ENCODE data around the gene GOLT1A. TPM values are rescaled to one million over a fixed set of nuclear protein-coding genes. Genes with fewer than 3 reads are reported as not detected.

GOLT1A gene
- total RNA-seq, 1 experiment from 2014 or later = not detected

DNA sequence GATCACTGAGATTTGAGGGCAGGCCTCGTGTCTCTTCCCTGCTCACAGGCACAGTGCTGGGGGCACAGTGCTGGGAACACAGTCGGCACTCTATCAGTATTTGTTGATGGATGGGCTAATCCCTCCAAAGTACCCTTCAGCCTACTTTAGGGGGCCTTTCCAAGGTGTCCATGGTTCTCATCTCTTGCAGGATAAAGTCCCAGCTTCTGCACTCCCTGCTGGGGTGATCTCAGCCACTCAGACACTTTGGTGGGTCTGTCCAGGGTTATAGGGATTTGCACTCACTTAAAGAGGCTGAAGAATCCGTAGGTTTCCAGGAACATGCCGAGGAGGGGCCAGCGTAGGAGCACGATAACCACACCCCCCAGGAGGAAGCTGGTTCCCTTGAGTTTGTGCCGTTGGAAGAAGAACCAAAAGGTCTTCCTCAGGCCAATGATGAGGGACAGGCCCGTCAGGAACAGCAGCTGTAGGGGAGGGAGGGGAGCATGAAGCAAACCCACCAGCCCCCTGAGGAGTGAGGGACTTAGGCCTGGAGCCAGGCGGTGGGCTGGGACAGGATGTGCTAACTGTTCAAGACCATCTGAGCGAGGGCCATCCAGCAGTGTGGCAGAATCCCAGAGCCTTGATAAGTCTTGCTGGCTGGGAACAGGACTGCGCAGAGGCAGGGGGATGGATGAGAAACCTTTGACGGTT lies 12.3 kb downstream of the GOLT1A start:
- CTCF ChIA-PET = no interaction called here
- Histone ChIP-seq H3K4me1 (ENCODE audit: insufficient read depth, low read length, poor library complexity, severe bottlenecking) (no peaks in the 10 kb centered on the region), H3K27ac (ENCODE audit: low read depth, low read length, poor library complexity, severe bottlenecking) (no peak overlapping the region), H3K36me3 (ENCODE audit: insufficient read depth, low read length, poor library complexity, severe bottlenecking) (no peaks in the 10 kb centered on the region), H3K9me3 (ENCODE audit: low read depth, low read length, poor library complexity, severe bottlenecking) (no peaks in the 10 kb centered on the region), H3K27me3 (replicated peaks; ENCODE audit: insufficient read depth, low read depth, low read length, poor library complexity) (peaks cover 16% of the 10 kb centered on the region), H3K4me3 (ENCODE audit: low read depth, low read length, poor library complexity, severe bottlenecking) (no peak overlapping the region)
- DNase-seq (ENCODE audit: low spot score) = no peak
- POLR2A ChIA-PET (ENCODE audit: low non-redundant PET) = no interaction called here
- TF ChIP-seq EZH2 (IDR thresholded peaks at IDR 0.05; ENCODE audit: borderline replicate concordance, low read depth, low read length, poor library complexity, severe bottlenecking) = no peak
- TF ChIP-seq, protein P1, sequence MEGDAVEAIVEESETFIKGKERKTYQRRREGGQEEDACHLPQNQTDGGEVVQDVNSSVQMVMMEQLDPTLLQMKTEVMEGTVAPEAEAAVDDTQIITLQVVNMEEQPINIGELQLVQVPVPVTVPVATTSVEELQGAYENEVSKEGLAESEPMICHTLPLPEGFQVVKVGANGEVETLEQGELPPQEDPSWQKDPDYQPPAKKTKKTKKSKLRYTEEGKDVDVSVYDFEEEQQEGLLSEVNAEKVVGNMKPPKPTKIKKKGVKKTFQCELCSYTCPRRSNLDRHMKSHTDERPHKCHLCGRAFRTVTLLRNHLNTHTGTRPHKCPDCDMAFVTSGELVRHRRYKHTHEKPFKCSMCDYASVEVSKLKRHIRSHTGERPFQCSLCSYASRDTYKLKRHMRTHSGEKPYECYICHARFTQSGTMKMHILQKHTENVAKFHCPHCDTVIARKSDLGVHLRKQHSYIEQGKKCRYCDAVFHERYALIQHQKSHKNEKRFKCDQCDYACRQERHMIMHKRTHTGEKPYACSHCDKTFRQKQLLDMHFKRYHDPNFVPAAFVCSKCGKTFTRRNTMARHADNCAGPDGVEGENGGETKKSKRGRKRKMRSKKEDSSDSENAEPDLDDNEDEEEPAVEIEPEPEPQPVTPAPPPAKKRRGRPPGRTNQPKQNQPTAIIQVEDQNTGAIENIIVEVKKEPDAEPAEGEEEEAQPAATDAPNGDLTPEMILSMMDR (conservative IDR thresholded peaks at IDR 0.05; ENCODE audit: low read depth, low read length) = no peak
- intact Hi-C loops (cut with micrococcal nuclease; ENCODE audit: unreplicated experiment) = no loop called here
- no TSS peak for BruUV-seq (replicated peaks)

DNA sequence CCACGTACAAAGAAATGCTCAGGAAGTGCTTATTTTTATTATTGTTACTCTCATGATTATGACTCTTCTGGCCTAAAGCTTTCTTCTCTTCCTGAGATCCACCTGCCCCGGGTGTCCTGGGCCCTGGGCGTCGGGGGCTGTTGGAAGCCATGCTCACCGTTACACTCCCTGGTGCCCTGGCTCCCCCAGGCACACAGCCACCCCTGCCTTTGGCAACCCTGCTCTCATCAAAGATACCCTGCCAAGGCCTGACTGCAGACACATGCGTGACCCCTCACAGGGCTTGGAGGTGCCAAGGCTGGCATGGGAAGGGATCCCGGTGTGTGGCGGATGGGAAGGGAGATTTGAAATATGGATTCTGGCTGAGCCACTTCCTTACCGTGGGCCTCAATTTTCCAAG lies 14.2 kb downstream of the GOLT1A start:
- TF ChIP-seq, protein P1 (conservative IDR thresholded peaks at IDR 0.05; ENCODE audit: low read depth, low read length) = no peak
- no peak for TF ChIP-seq EZH2 (IDR thresholded peaks at IDR 0.05; ENCODE audit: borderline replicate concordance, low read depth, low read length, poor library complexity, severe bottlenecking)
- Histone ChIP-seq H3K36me3 (ENCODE audit: insufficient read depth, low read length, poor library complexity, severe bottlenecking) (no peaks in the 10 kb centered on the region), H3K4me1 (ENCODE audit: insufficient read depth, low read length, poor library complexity, severe bottlenecking) (no peaks in the 10 kb centered on the region), H3K9me3 (ENCODE audit: low read depth, low read length, poor library complexity, severe bottlenecking) (no peaks in the 10 kb centered on the region), H3K27ac (ENCODE audit: low read depth, low read length, poor library complexity, severe bottlenecking) (no peak overlapping the region), H3K27me3 (replicated peaks; ENCODE audit: insufficient read depth, low read depth, low read length, poor library complexity) (peaks cover 6% of the 10 kb centered on the region), H3K4me3 (ENCODE audit: low read depth, low read length, poor library complexity, severe bottlenecking) (no peak overlapping the region)
- BruUV-seq (replicated peaks) = no TSS peak
- ChIA-PET CTCF (no interaction called here), POLR2A (ENCODE audit: low non-redundant PET) (no interaction called here)
- intact Hi-C loops (cut with micrococcal nuclease; ENCODE audit: unreplicated experiment) = no loop called here
- no peak for DNase-seq (ENCODE audit: low spot score)

DNA sequence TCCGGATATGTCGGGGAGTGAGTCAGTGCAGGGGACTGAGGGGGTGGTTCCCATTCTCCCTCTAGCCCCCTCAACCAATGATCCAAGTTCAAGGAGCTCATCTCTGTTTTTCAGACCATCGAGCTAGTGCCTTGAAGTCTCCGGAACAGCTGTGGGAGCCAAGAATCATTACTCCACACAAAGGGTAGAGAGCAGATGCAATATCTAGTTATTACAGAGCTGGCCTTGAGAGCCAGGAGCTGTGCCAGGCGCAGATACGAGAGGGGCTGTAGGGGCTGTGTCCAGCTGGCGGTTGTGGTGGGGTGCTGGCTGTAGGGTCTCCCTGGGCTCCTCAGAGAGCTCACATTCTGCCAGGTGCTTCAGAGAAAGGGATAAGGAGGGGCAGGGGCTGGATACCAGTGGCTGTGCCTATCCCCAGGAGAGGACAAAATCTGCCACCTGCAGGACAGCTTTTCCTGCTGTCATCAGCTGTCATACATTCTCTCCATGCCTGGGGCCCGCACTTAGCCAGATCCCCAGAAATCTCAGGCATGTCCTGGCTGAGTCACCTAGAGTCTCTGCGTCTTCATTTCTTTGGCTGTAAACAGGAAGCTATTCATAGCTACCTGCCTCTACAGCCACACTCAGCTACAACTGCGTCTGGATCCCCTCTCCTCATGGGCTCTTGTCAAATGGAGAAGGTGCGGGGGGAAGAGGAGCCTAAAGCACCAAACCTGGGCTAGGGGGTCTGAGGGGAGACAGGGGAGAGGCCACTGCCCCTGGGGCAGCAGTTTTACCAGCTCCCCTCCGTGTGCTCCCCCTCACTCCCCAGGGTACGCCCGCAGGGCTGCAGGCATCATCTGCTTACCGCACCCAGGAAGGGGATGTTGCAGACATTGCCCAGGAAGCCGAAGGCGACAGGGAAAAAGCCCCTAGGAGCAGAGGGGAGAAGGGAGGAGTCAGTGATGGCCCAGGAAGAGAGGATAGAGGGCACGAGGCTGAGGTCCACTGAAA lies 15.1 kb downstream of the GOLT1A start:
- POLR2A ChIA-PET (ENCODE audit: low non-redundant PET) = no interaction called here
- BruUV-seq (replicated peaks) = no TSS peak
- TF ChIP-seq, protein P1 (conservative IDR thresholded peaks at IDR 0.05; ENCODE audit: low read depth, low read length) = 0 out of 2 replicates have a peak, but pooled peaks have one; percentile 17
- no peak for TF ChIP-seq EZH2 (IDR thresholded peaks at IDR 0.05; ENCODE audit: borderline replicate concordance, low read depth, low read length, poor library complexity, severe bottlenecking)
- Histone ChIP-seq H3K27ac (ENCODE audit: low read depth, low read length, poor library complexity, severe bottlenecking) (no peak overlapping the region), H3K9me3 (ENCODE audit: low read depth, low read length, poor library complexity, severe bottlenecking) (no peaks in the 10 kb centered on the region), H3K36me3 (ENCODE audit: insufficient read depth, low read length, poor library complexity, severe bottlenecking) (no peaks in the 10 kb centered on the region), H3K4me3 (ENCODE audit: low read depth, low read length, poor library complexity, severe bottlenecking) (no peak overlapping the region), H3K4me1 (ENCODE audit: insufficient read depth, low read length, poor library complexity, severe bottlenecking) (no peaks in the 10 kb centered on the region), H3K27me3 (replicated peaks; ENCODE audit: insufficient read depth, low read depth, low read length, poor library complexity) (no peaks in the 10 kb centered on the region)
- intact Hi-C loops (cut with micrococcal nuclease; ENCODE audit: unreplicated experiment) = no loop called here
- DNase-seq (ENCODE audit: low spot score) = no peak
- CTCF ChIA-PET = interaction anchor here (0.7 kb wide), 1 partner anchor 158 kb away, joined by 5 read pairs; no protein-coding TSS in a partner anchor
